Vagina (tissue), 2 donors: ENCODE data around the gene IP6K1. TPM values are rescaled to one million over a fixed set of nuclear protein-coding genes. Genes with fewer than 3 reads are reported as not detected.

ENCODE experiments used
- DNase-seq, 2 donors: peaks; one replicate each; pipeline ENCODE4 v3.0.0-alpha.2; 2017; ENCODE audit errors: extremely low spot score in 2 of 2
- H3K27ac ChIP-seq: fragments of 200-600 bp; sonication (generic); one replicate; pipeline ENCODE4 v1.5.1; 2019
- H3K27me3 ChIP-seq: fragments of 200-600 bp; sonication (generic); one replicate; pipeline ENCODE4 v1.5.1; 2019
- H3K36me3 ChIP-seq, 2 donors: fragments of 200-600 bp; sonication (generic); one replicate each; pipeline ENCODE4 v1.5.1; 2017 to 2019
- H3K4me1 ChIP-seq: fragments of 200-600 bp; sonication (generic); one replicate; pipeline ENCODE4 v1.5.1; 2019
- H3K4me3 ChIP-seq, 2 donors: fragments of 200-600 bp; sonication (generic); 1 replicate in 1 of 2; 2 replicates in 1 of 2; pipeline ENCODE4 v1.5.1; 2016 to 2019
- H3K9me3 ChIP-seq: fragments of 200-600 bp; sonication (generic); one replicate; pipeline ENCODE4 v1.5.1; 2019
- CTCF ChIP-seq, 3 experiments: fragments of 450-650 bp in 2 of 3; fragments of 200-600 bp in 1 of 3; sonication (generic) in 1 of 3; IDR thresholded peaks; one replicate each; pipeline ENCODE4 v1.5.1; 2017 to 2019; ENCODE audit warnings: antibody characterized with exemption in 3 of 3, mild to moderate bottlenecking in 2 of 3, moderate library complexity in 2 of 3
- POLR2A ChIP-seq, 2 donors: fragments of 450-650 bp; IDR thresholded peaks; one replicate each; pipeline ENCODE4 v1.6.1; 2017; ENCODE audit warnings: antibody characterized with exemption in 2 of 2, mild to moderate bottlenecking in 2 of 2, moderate library complexity in 2 of 2
- POLR2AphosphoS5 ChIP-seq, 2 donors: sonication (generic); formaldehyde crosslinking; IDR thresholded peaks; one replicate each; pipeline ENCODE4 v1.9.0; 2017; ENCODE audit warnings: antibody characterized with exemption in 2 of 2, mild to moderate bottlenecking in 2 of 2, low read depth in 1 of 2; ENCODE audit not compliant: insufficient read depth in 1 of 2
- intact Hi-C: fragments of 100-400 bp; cut with DNase I; formaldehyde crosslinking; loops from one replicate; pipeline ENCODE4 v1.15.1; 2023
- total RNA-seq: library from RNA; depleted of rRNA; stranded (reverse); fragments of >200 nt; gene quantifications from one replicate; pipeline ENCODE4 v1.2.3, GENCODE V29; 2016

Gene IP6K1
- total RNA-seq, 1 donor from 2014 or later: 46.2 TPM

GRCh38 chr3:49793486-49794085 lies 7.2 kb upstream of the IP6K1 start:
- Histone ChIP-seq H3K27me3 (no peaks in the 10 kb centered on the region), H3K4me3 (no peak overlapping the region), H3K36me3 (no peaks in the 10 kb centered on the region), H3K4me1 (no peaks in the 10 kb centered on the region), H3K9me3 (no peaks in the 10 kb centered on the region), H3K27ac (no peak overlapping the region)
- intact Hi-C loops: no loop called here
- DNase-seq: no peak
- TF ChIP-seq POLR2AphosphoS5 (IDR thresholded peaks at IDR 0.05; ENCODE audit: insufficient read depth in 1 of 2, low read depth in 1 of 2) (no peak), POLR2A (IDR thresholded peaks at IDR 0.05) (no peak), CTCF (IDR thresholded peaks at IDR 0.05) (no peak)

- H3K27me3 ChIP-seq: no peaks in the 10 kb centered on the region
- H3K4me3 ChIP-seq: no peak overlapping the region
- no peak overlapping the region for H3K27ac ChIP-seq
These were observed 6.2 kb upstream of the IP6K1 start for GRCh38 chr3:49792371-49793150.

GRCh38 chr3:49791571-49791970 lies 5.2 kb upstream of the IP6K1 start:
- TF ChIP-seq POLR2AphosphoS5 (IDR thresholded peaks at IDR 0.05; ENCODE audit: insufficient read depth in 1 of 2, low read depth in 1 of 2) (no peak), CTCF (IDR thresholded peaks at IDR 0.05) (no peak), POLR2A (IDR thresholded peaks at IDR 0.05) (no peak)
- Histone ChIP-seq H3K27me3 (no peaks in the 10 kb centered on the region), H3K36me3 (no peaks in the 10 kb centered on the region), H3K9me3 (no peaks in the 10 kb centered on the region), H3K4me1 (peaks cover 8% of the 10 kb centered on the region), H3K4me3 (no peak overlapping the region), H3K27ac (no peak overlapping the region)
- intact Hi-C loops: no loop called here
- no peak for DNase-seq

More at GRCh38 chr3:49792371-49793150, 6.2 kb upstream of the IP6K1 start:
- intact Hi-C loops: no loop called here
- no peaks in the 10 kb centered on the region for H3K36me3 ChIP-seq
- TF ChIP-seq CTCF (IDR thresholded peaks at IDR 0.05) (no peak), POLR2AphosphoS5 (IDR thresholded peaks at IDR 0.05; ENCODE audit: insufficient read depth in 1 of 2, low read depth in 1 of 2) (no peak), POLR2A (IDR thresholded peaks at IDR 0.05) (no peak)
- peaks cover 3% of the 10 kb centered on the region for H3K4me1 ChIP-seq
- DNase-seq: no peak
- no peaks in the 10 kb centered on the region for H3K9me3 ChIP-seq

- Histone ChIP-seq H3K27ac (no peak overlapping the region), H3K36me3 (no peaks in the 10 kb centered on the region), H3K4me1 (peaks cover 8% of the 10 kb centered on the region), H3K27me3 (no peaks in the 10 kb centered on the region), H3K4me3 (no peak overlapping the region), H3K9me3 (no peaks in the 10 kb centered on the region)
- intact Hi-C loops: no loop called here
- TF ChIP-seq POLR2AphosphoS5 (IDR thresholded peaks at IDR 0.05; ENCODE audit: insufficient read depth in 1 of 2, low read depth in 1 of 2) (no peak), CTCF (IDR thresholded peaks at IDR 0.05) (no peak), POLR2A (IDR thresholded peaks at IDR 0.05) (no peak)
- no peak for DNase-seq
These were observed 4.5 kb upstream of the IP6K1 start for GRCh38 chr3:49790626-49791411.
